Activated naive CD4-positive, alpha-beta T cell (primary cell): ENCODE data around the gene STX3.
"Not testable (repeated sequence)": the region's sequence is repeated elsewhere in the genome, so short reads cannot be mapped to it uniquely, and the experiment has no call there.

Experiments used
- DNase-seq, 4 experiments: peaks; one replicate each; lab custom pipeline; 2025; lab: John Stamatoyannopoulos, UW

STX3 gene

DNA sequence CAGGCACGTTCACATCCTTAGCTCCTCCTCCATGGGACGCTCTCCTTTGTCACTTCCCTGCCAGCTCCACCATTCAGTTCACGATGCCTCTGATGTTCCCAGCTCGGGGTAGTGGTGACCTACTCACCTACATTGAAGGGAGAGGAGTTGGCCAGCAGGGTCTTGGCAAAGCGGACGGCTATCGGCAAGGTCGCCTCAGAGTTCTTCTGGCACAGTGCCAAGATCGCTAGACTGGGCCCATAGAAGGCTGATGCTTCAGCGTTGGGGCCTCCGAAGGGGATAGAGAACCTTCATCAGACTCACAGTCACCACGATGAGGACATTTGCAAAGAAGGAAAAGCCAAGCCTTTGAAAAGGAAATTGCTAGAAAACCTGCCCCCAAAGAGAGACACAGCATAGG is 87.1 kb downstream of the STX3 start:
- no peak for DNase-seq

DNA sequence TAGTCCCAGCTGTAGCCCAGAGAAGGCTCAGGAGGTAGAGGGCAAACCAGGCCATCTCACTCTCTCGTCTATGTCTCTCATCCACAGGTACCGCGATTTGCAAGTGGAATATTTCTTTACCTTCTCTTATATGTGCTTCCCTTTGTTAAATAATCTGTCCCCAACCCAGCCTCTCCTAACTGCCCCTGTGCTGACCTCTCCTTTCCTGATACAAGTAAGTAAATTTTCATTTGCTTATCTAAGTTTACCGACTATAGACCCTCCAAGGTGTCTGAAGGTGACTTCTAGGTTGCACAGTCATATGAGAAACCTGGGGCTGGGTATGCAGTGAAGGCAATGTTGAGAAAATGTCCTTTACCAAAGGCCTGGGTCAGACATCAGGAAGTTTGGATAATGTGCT is 90.2 kb downstream of the STX3 start, which contains the start of gene CBLIF:
Gene CBLIF, minus strand, starts transcription at position 101 of the 400 bp plus-strand sequence. Its CDS starts 46 bp downstream, at position 55.
- no peak for DNase-seq

DNA sequence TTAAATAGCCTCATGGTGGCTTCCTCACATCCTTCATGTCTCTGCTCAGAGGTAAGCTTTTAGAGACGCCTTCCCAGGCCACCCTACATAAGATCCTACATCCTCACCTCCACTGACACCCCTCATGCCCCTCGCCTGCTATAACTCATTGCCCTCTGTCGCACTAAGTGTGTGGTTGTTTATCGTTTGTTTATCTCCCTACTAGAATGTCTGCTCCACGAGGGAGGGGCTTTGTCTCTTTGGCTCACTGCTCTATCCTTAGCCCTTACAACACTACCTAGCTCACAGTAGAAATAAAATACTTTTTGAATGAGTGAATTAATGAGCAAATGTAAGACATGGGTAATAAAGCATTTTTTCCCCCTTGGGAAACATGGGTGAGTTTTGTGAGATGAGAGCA is 91.4 kb downstream of the STX3 start:
- no peak for DNase-seq

- no peak for DNase-seq
These were observed 92.5 kb downstream of the STX3 start for GRCh38 chr11:59847626-59848025.

DNA sequence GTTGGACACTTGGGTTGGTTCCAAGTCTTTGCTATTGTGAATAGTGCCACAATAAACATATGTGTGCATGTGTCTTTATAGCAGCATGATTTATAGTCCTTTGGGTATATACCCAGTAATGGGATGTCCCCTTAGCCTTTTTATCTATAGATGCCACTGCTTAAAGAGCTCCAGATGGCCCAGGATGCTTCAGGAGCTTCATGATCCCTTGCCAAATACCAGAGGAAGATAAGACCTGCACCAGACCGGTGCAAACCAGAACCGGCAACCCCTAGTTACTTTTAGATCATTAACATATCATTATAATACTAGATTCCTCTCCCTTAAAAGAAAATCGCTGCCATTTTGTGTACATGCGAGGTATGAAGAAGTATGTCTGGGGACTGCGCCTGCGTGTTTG is 93.3 kb downstream of the STX3 start:
- DNase-seq: not testable (repeated sequence)

- no peak for DNase-seq
These were observed 94.0 kb downstream of the STX3 start for GRCh38 chr11:59849129-59849528.

GRCh38 chr11:59849551-59849950 is 94.4 kb downstream of the STX3 start:
- not testable (repeated sequence) for DNase-seq

DNA sequence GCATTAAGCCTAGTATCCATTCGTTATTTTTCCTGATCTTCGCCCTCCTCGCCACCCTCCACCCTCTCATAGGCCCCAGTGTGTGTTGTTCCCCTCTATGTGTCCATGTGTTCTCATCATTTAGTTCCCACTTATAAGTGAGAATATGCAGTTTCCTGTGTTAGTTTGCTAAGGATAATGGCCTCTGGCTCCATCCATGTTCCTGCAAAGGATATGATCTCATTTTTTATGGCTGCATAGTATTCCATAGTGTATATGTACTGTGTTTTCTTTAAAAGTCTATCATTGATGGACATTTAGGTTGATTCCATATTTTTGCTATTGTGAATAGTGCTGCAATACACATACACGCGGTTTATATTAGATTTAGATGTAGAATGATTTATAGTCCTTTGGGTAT is 96.2 kb downstream of the STX3 start:
- not testable (repeated sequence) for DNase-seq

DNA sequence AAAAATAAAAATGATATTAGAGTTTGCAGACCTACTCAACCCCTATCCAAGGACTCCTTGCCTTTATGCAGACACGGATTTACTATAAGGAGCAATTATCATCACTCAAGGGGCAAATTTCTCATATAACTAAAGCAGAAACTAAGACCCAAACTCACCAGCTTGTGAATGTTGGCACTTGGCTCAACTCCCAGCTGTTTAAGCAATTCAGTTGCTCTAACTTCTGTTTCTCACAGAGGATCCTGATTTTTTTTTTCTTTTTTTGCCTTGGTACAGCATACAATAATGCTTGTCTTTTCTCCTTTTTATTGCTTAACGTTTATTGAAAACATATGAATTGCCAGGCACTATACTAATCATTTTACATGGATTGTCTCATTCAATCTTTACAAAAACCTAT is 99.7 kb downstream of the STX3 start:
- DNase-seq: no peak
